ENCODE results near the gene GDF9. TPM values are rescaled to one million over a fixed set of nuclear protein-coding genes. Genes with fewer than 3 reads are reported as not detected.

Gene GDF9
- total RNA-seq, 1 experiment from 2014 or later: 0.54 TPM

- intact Hi-C loops (cut with micrococcal nuclease; ENCODE audit: unreplicated experiment): no loop called here
- CTCF ChIA-PET: no interaction called here
- BruUV-seq (replicated peaks): no TSS peak
Measured at GRCh38 chr5:132870801-132871200, 4.5 kb upstream of the GDF9 start.

GRCh38 chr5:132868754-132869153 lies 2.5 kb upstream of the GDF9 start:
- Histone ChIP-seq H3K36me3 (ENCODE audit: control insufficient read depth, insufficient read depth, low read length) (peaks cover 12% of the 10 kb centered on the region), H3K27ac (ENCODE audit: low read length) (no peak overlapping the region), H3K27me3 (ENCODE audit: control insufficient read depth, insufficient read depth, low read length) (no peaks in the 10 kb centered on the region), H3K4me1 (ENCODE audit: control insufficient read depth, insufficient read depth, low read length) (peaks cover 17% of the 10 kb centered on the region), H3K4me3 (ENCODE audit: low read depth in 2 of 2, low read length in 2 of 2) (no peak overlapping the region), H3K9me3 (ENCODE audit: control insufficient read depth, insufficient read depth, low read depth, low read length) (no peaks in the 10 kb centered on the region)
- TF ChIP-seq SIN3A (IDR thresholded peaks at IDR 0.05; ENCODE audit: borderline replicate concordance, insufficient read depth, low read depth, low read length) (no peak), CTCF (IDR thresholded peaks at IDR 0.05) (no peak), REST (IDR thresholded peaks at IDR 0.05; ENCODE audit: insufficient read depth in 1 of 2, low read depth in 2 of 2, low read length in 1 of 2) (no peak), POLR2AphosphoS5 (IDR thresholded peaks at IDR 0.05; ENCODE audit: low read depth, low read length) (no peak), TCF7L2 (IDR thresholded peaks at IDR 0.05; ENCODE audit: low read depth, low read length) (no peak)
- DNase-seq (ENCODE audit: low read depth, low spot score) (no peak), ATAC-seq (no peak)
- ChIA-PET CTCF (no interaction called here), POLR2A (no interaction called here)
- in situ Hi-C loops (cut with HindIII; ENCODE audit: low pct_unique_long_range_greater_than_20kb, low sequenced_read_pairs) (no loop called here), intact Hi-C loops (cut with micrococcal nuclease; ENCODE audit: unreplicated experiment) (no loop called here)
- no TSS peak for BruUV-seq (replicated peaks)

More at GRCh38 chr5:132870801-132871200, 4.5 kb upstream of the GDF9 start:
- in situ Hi-C loops (cut with HindIII; ENCODE audit: low pct_unique_long_range_greater_than_20kb, low sequenced_read_pairs): no loop called here
- Histone ChIP-seq H3K27me3 (ENCODE audit: control insufficient read depth, insufficient read depth, low read length) (no peaks in the 10 kb centered on the region), H3K9me3 (ENCODE audit: control insufficient read depth, insufficient read depth, low read depth, low read length) (no peaks in the 10 kb centered on the region), H3K4me3 (ENCODE audit: low read depth in 2 of 2, low read length in 2 of 2) (no peak overlapping the region), H3K36me3 (ENCODE audit: control insufficient read depth, insufficient read depth, low read length) (peaks cover 17% of the 10 kb centered on the region), H3K4me1 (ENCODE audit: control insufficient read depth, insufficient read depth, low read length) (peaks cover 13% of the 10 kb centered on the region), H3K27ac (ENCODE audit: low read length) (no peak overlapping the region)
- DNase-seq (ENCODE audit: low read depth, low spot score) (no peak), ATAC-seq (no peak)
- POLR2A ChIA-PET: no interaction called here
- no peak for TF ChIP-seq TCF7L2 (IDR thresholded peaks at IDR 0.05; ENCODE audit: low read depth, low read length)
- TF ChIP-seq CTCF (IDR thresholded peaks at IDR 0.05): no peak
- TF ChIP-seq POLR2AphosphoS5 (IDR thresholded peaks at IDR 0.05; ENCODE audit: low read depth, low read length): no peak
- TF ChIP-seq REST (IDR thresholded peaks at IDR 0.05; ENCODE audit: insufficient read depth in 1 of 2, low read depth in 2 of 2, low read length in 1 of 2): no peak
- TF ChIP-seq SIN3A (IDR thresholded peaks at IDR 0.05; ENCODE audit: borderline replicate concordance, insufficient read depth, low read depth, low read length): no peak
